Fibroblast of villous mesenchyme (primary cell): ENCODE measurements around the gene OR6P1. TPM values are rescaled to one million over a fixed set of nuclear protein-coding genes. Genes with fewer than 3 reads are reported as not detected.

ENCODE experiments used
- DNase-seq: peaks from one replicate; pipeline ENCODE4 v3.0.0-alpha.2; 2010; ENCODE audit warnings: low read depth
- H3K4me3 ChIP-seq: 2 replicates; pipeline ENCODE4 v1.5.1; 2011; ENCODE audit warnings: low read depth, mild to moderate bottlenecking, low read length
- CTCF ChIP-seq: IDR thresholded peaks from 2 replicates; pipeline ENCODE4 v1.5.1; 2012; ENCODE audit warnings: low read depth, mild to moderate bottlenecking, low read length; ENCODE audit not compliant: insufficient read depth
- total RNA-seq: library from RNA; depleted of rRNA; stranded (reverse); fragments of >200 nt; gene quantifications from 2 replicates; pipeline ENCODE4 v1.2.3, GENCODE V29; 2012

The OR6P1 gene
- total RNA-seq, 1 donor, result not detected

GRCh38 chr1:158559696-158560095, 10.7 kb downstream of the OR6P1 start:
- H3K4me3 ChIP-seq, result no peak overlapping the region
- no peak for DNase-seq
- TF ChIP-seq CTCF, result no peak

- no peak within 1 kb of the TSS for H3K4me3 ChIP-seq
- DNase-seq, result no peak
- no peak for TF ChIP-seq CTCF
Measured at GRCh38 chr1:158554352-158554751, 16.0 kb downstream of the OR6P1 start, which contains the start of gene OR6Y1. Gene OR6Y1 (minus strand): TSS chr1:158554405. CDS start chr1:158548105, 6,300 bp downstream.

- no peak for TF ChIP-seq CTCF
- no peak overlapping the region for H3K4me3 ChIP-seq
Measured at GRCh38 chr1:158552296-158552695, 18.1 kb downstream of the OR6P1 start.

GRCh38 chr1:158547533-158547932, 22.8 kb downstream of the OR6P1 start:
- no peak overlapping the region for H3K4me3 ChIP-seq
- TF ChIP-seq CTCF, result no peak
- no peak for DNase-seq

More at GRCh38 chr1:158552296-158552695, 18.1 kb downstream of the OR6P1 start:
- DNase-seq, result no peak

GRCh38 chr1:158537609-158538008, 32.8 kb downstream of the OR6P1 start:
- TF ChIP-seq CTCF, result no peak

GRCh38 chr1:158534496-158534895, 35.9 kb downstream of the OR6P1 start:
- no peak for TF ChIP-seq CTCF
- DNase-seq, result no peak
- H3K4me3 ChIP-seq, result no peak overlapping the region

More at GRCh38 chr1:158537609-158538008, 32.8 kb downstream of the OR6P1 start:
- H3K4me3 ChIP-seq, result no peak overlapping the region
- DNase-seq, result no peak

GRCh38 chr1:158527190-158527815, 43.1 kb downstream of the OR6P1 start:
- no peak overlapping the region for H3K4me3 ChIP-seq
- peak; percentile 63 for DNase-seq
- TF ChIP-seq CTCF, result peak; percentile 68
